ENCODE data around the gene UROD.
"Not testable (repeated sequence)": the region's sequence is repeated elsewhere in the genome, so short reads cannot be mapped to it uniquely, and the experiment has no call there.

The UROD gene

DNA sequence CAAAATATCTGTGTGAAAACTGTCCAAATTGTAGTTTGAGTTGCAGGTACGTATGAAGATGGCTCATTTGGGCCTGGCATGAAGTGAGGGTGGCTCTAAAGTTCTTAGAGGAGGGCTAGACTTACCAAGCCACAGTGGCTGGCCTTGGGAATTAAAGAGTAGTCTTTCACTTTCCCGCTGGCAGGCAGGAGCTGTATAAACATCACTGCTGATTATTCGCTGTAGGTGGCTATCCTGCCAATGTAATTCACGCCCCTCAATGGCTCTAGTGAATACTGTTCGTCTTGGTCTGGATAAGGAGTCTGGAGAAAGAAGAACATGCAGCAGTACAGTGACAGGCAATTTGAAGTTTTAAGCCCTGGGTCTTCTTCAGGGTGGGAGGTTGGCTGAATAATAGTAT is 31.0 kb downstream of the UROD start:
- DNase-seq = no peak

DNA sequence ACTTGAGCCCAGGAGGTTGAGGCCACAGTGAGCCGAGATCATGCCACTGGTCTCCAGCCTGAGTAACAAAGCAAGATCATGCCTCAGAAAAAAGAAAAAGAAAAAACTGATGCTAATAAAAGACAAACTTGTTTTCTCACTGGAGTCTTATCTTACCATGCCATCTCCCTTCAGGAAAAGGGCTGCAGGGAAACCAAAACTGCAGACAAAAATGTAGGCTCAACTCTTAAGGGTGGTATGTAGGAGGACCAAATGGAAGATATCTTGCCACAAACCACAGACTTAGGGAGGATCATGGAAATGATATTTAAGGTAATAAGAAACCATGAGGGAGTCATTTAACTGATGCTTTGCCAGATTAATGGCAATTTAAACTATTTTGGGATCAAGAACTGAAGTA is 32.9 kb downstream of the UROD start:
- no peak for DNase-seq

DNA sequence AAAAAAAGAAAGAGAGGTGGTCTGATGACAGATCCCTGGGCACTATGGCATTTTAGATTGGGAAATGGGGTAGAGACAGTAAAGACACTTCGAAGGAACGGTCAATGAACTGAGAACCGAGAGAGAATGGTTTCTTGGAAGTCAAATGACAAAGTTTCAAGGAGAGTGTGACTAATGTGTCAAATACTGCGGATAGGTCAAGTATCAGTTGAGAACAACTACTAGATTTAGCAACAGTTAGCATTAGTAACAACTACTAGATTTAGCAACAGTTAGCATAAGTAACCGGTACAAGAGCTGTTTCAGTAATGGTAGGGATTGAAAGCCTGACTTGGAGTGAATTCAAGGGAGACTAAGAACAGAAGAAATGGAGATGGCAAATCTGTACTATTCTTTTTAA is 35.0 kb downstream of the UROD start:
- no peak for DNase-seq

DNA sequence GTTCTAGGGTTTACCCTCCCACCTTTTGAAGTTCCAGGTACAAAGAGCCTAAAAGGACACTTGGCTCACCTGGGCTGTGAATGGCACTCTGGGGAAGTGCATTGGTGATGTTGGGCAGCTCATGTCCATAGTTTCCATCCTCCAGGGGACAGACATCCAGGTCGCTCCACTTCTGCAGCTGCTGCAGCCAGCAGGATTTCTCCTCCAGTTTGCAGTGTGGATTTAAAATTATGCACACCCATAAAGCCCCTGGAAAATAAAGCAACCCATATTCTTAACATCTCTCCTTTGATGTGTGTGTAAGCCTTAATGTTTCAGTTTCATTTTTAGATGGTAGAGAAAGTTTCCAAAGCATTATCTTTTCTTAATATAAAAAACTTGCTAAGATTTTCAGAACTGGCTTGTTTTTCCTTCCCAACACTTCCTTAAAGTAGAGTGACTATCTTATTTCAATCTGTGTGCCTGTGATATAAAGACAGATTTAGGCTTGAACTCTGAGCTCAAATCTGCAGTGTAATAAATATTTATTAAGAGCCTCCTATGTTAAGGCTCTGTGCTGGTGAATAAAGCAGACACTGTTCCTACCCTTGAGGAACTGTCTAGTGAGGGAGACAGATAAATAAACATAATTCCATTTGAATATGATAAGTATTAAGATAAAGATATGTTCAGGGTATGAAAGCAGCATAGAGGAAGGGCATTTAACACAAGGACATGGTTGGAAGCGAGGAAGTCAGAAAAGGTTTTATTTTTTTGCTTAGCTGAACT is 39.1 kb downstream of the UROD start:
- DNase-seq = no peak

DNA sequence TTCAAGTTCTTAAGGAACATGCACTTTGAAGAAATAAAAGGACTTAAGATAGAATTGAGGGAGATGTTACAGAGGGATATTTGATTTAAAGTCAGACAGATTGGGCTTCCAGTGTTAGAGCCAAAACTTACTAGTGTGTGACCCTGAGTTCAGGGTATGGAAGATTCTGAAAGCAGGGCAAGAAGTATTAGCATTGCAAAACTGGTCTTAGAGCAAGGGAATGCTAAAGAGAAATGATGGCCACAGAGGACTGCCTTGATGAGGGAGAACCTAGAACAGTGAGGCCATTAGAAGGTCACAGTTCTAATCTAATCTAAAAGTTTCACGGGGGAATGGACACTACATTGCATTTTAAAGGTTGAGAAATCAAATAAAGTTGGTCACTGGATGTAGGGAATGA is 45.5 kb downstream of the UROD start:
- no peak for DNase-seq

DNA sequence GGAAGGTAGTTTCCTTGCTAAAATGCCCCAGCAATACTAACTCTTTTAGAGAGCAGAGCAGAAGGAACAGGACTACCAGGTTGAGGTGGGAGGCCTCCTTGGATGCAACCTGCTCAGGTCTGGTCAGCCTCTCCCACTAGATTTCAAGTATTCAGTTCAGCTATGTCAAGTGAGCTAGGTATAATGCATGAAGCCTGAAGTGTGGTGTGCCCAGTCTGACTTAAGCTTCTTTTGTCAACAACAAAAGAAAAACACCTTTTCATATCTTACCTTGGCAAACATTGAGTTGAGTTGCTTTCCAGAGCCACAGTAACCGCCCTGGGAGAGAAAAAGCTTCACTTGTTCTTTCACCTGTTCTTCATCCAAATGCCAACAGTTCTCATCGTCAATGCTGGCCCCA is 47.8 kb downstream of the UROD start:
- no peak for DNase-seq

DNA sequence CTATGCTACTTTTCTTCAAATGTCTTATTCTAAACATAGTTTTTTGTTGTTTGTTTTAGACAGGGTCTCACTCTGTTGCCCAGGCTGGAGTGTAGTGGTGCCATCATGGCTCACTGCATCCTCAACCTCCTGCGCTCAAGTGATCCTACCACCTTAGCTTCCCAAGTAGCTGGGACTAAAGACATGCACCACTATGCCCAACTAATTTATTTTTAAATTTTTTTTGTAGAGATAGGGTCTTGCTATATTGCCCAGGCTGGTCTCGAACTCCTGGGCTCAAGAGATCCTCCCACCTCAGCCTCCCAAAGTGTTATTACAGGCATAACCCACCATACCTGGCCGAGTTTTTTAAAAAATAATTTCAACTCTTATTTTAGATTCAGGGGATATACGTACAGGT is 50.4 kb downstream of the UROD start:
- not testable (repeated sequence) for DNase-seq

DNA sequence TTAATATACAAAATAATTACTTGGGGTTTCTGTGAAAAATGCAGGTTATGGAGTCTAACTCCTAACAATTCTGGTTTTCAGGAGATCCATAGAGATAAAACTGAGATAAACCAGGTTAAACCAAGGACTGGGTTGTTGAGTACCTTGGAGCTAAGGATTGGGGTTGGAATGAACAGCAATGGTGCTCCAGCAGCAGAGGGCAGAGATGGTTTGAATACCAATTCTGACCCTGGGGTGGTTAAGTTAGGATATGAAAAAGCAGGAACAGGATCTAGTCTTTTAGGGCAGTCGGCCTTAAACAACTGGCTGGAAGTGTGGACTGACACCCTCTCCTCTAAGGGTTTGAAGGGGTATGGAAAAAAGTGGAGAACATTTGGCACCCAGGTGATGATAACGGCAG is 53.0 kb downstream of the UROD start:
- no peak for DNase-seq

Data from activated CD4-positive, CD25-positive, alpha-beta regulatory T cell treated with anti-CD3 and anti-CD28 coated beads, Interleukin-2, amount 50 U/mL, for 72 hours (primary cell).